ENCODE data around the gene RPP25.

The RPP25 gene

GRCh38 chr15:74906067-74906449 is 50.5 kb downstream of the RPP25 start:
- CTCF ChIA-PET: interaction anchor here (0.6 to 8.7 kb wide), 11 partner anchors 9 to 703 kb away, joined by 3 to 79 read pairs (median 4); partner anchors contain the start of gene STRA6
- H3K36me3 ChIP-seq (ENCODE audit: control insufficient read depth in 2 of 2, insufficient read depth in 1 of 2, low read length in 2 of 2): peaks cover 32 to 45% of the 10 kb centered on the region in 2 experiments
- peak overlapping the region; percentile 82 for H3K4me3 ChIP-seq (ENCODE audit: low read depth, low read length)
- peak overlapping the region; percentile 89 for H3K27ac ChIP-seq (ENCODE audit: extremely low read depth, low read depth, low read length)
- no peaks in the 10 kb centered on the region for H3K9me3 ChIP-seq (ENCODE audit: control insufficient read depth, insufficient read depth, low read depth, low read length)
- POLR2A ChIA-PET: interaction anchor here (0.5 to 2.5 kb wide), 21 partner anchors 9 to 419 kb away, joined by 3 to 36 read pairs (median 5); partner anchors contain the start of genes COX5A, MPI, RPP25 and SCAMP2
- peaks cover 3% of the 10 kb centered on the region; the same call in 1 of the 2 replicates for H3K4me1 ChIP-seq (ENCODE audit: control insufficient read depth, insufficient read depth, low read length)
- TF ChIP-seq BCL6B (tag by site-specific recombination; IDR thresholded peaks at IDR 0.05) (peak; percentile 31; the same call in 1 of the 2 replicates), PRDM1 (tag by site-specific recombination; IDR thresholded peaks at IDR 0.05) (peak; percentile 67; the same call in 1 of the 2 replicates), IKZF3 (tag by site-specific recombination; IDR thresholded peaks at IDR 0.05) (no peak; the same call in 1 of the 2 replicates), SP3 (tag by site-specific recombination; IDR thresholded peaks at IDR 0.05) (peak; percentile 12; the same call in 1 of the 2 replicates), ZNF501 (tag by site-specific recombination; IDR thresholded peaks at IDR 0.05) (0 out of 2 replicates have a peak, but pooled peaks have one; percentile 38), MZF1 (tag by site-specific recombination; IDR thresholded peaks at IDR 0.05; ENCODE audit: borderline replicate concordance) (0 out of 2 replicates have a peak, but pooled peaks have one; percentile 14), ZNF335 (tag by site-specific recombination; conservative IDR thresholded peaks at IDR 0.05) (peak; percentile 89), ZSCAN4 (tag by site-specific recombination; IDR thresholded peaks at IDR 0.05) (peak; percentile 31; the same call in 1 of the 2 replicates), ZNF514 (tag by site-specific recombination; IDR thresholded peaks at IDR 0.05) (no peak), ZNF394 (tag by site-specific recombination; IDR thresholded peaks at IDR 0.05; ENCODE audit: borderline replicate concordance) (peak; percentile 38; the same call in 1 of the 2 replicates), SETDB1 (IDR thresholded peaks at IDR 0.05; ENCODE audit: insufficient read length, low read length) (no peak), ZNF600 (tag by site-specific recombination; IDR thresholded peaks at IDR 0.05) (peak; percentile 70; the same call in 1 of the 2 replicates), ZFP37 (tag by site-specific recombination; IDR thresholded peaks at IDR 0.05) (peak; percentile 83; the same call in 1 of the 2 replicates), ZBTB17 (tag by site-specific recombination; IDR thresholded peaks at IDR 0.05) (peak; percentile 96)

All from HEK293 (cell line).